IgD-negative memory B cell (primary cell): ENCODE data around the gene ORC2. TPM values are rescaled to one million over a fixed set of nuclear protein-coding genes. Genes with fewer than 3 reads are reported as not detected.

Source experiments
- polyA plus RNA-seq: library from polyadenylated mRNA; unstranded; fragments of 300-500 nt; fragmentation: Illumina TruSeq; gene quantifications from one replicate; pipeline ENCODE4 v1.2.3, GENCODE V29; 2021

Gene ORC2
- polyA plus RNA-seq, 1 donor from 2014 or later = 7.1 TPM

Other genes with a start within 250 kb of the ORC2 start
- 140 TPM for gene BZW1, start 151.8 kb downstream of the ORC2 start, polyA plus RNA-seq
- gene CLK1, start 99.0 kb downstream of the ORC2 start, polyA plus RNA-seq = 83.8 TPM
- gene PPIL3, start 74.6 kb downstream of the ORC2 start, polyA plus RNA-seq = 33.1 TPM
- gene NIF3L1, start 74.3 kb downstream of the ORC2 start, polyA plus RNA-seq = 16.4 TPM
- gene HYCC2, start 108.0 kb upstream of the ORC2 start, polyA plus RNA-seq = 15.1 TPM
- gene NDUFB3, start 108.3 kb upstream of the ORC2 start, polyA plus RNA-seq = 188 TPM
- 104 TPM for gene CFLAR, start 152.5 kb upstream of the ORC2 start, polyA plus RNA-seq
- 14.9 TPM for gene CASP10, start 219.5 kb upstream of the ORC2 start, polyA plus RNA-seq